GM21447 (cell line): ENCODE results near the gene CELF4.

Source experiments
- ATAC-seq: cut with Tn5 transposase; IDR thresholded peaks from one replicate; pipeline ENCODE4 v1.9.1; 2021; ENCODE audit not compliant: unreplicated experiment

CELF4 gene

GRCh38 chr18:37247497-37248161 lies 318.0 kb downstream of the CELF4 start:
- no peak for ATAC-seq

- no peak for ATAC-seq
These were observed 318.7 kb downstream of the CELF4 start for GRCh38 chr18:37246779-37247340.

GRCh38 chr18:37244618-37245017 lies 321.0 kb downstream of the CELF4 start:
- no peak for ATAC-seq

GRCh38 chr18:37243741-37244140 lies 321.9 kb downstream of the CELF4 start:
- no peak for ATAC-seq

GRCh38 chr18:37242826-37243560 lies 322.6 kb downstream of the CELF4 start:
- no peak for ATAC-seq

- no peak for ATAC-seq
These were observed 323.5 kb downstream of the CELF4 start for GRCh38 chr18:37242091-37242490.

GRCh38 chr18:37238282-37239108 lies 327.1 kb downstream of the CELF4 start:
- no peak for ATAC-seq

- ATAC-seq = no peak
These were observed 330.0 kb downstream of the CELF4 start for GRCh38 chr18:37235583-37235982.

- ATAC-seq = no peak
These were observed 334.3 kb downstream of the CELF4 start for GRCh38 chr18:37231251-37231650.

GRCh38 chr18:37230768-37231167 lies 334.8 kb downstream of the CELF4 start:
- no peak for ATAC-seq

GRCh38 chr18:37225279-37225678 lies 340.3 kb downstream of the CELF4 start:
- ATAC-seq = no peak

GRCh38 chr18:37222999-37223378 lies 342.6 kb downstream of the CELF4 start:
- ATAC-seq = no peak

GRCh38 chr18:37222354-37222998 lies 343.1 kb downstream of the CELF4 start:
- ATAC-seq = no peak

- no peak for ATAC-seq
These were observed 346.3 kb downstream of the CELF4 start for GRCh38 chr18:37219257-37219656.

- ATAC-seq = no peak
These were observed 347.5 kb downstream of the CELF4 start for GRCh38 chr18:37218022-37218590.

- ATAC-seq = no peak
These were observed 354.8 kb downstream of the CELF4 start for GRCh38 chr18:37210781-37211180.

GRCh38 chr18:37207343-37207742 lies 358.3 kb downstream of the CELF4 start:
- ATAC-seq = no peak

- ATAC-seq = no peak
These were observed 365.9 kb downstream of the CELF4 start for GRCh38 chr18:37199741-37200140.
